WTC11 (cell line): ENCODE measurements around the gene SLC27A2.
"Not testable (repeated sequence)": the region's sequence is repeated elsewhere in the genome, so short reads cannot be mapped to it uniquely, and the experiment has no call there.

Experiments used
- ESRRA ChIP-seq: sonication (generic); formaldehyde crosslinking; IDR thresholded peaks from 2 replicates; pipeline ENCODE4 v1.8.1; 2022; ENCODE audit warnings: mild to moderate bottlenecking, missing genetic modification reagents, borderline replicate concordance
- NR2C2 ChIP-seq: sonication (generic); formaldehyde crosslinking; IDR thresholded peaks from 2 replicates; pipeline ENCODE4 v1.8.0; 2022; ENCODE audit warnings: mild to moderate bottlenecking, missing genetic modification reagents
- TEAD1 ChIP-seq: sonication (generic); formaldehyde crosslinking; IDR thresholded peaks from 2 replicates; pipeline ENCODE4 v1.8.0; 2022; ENCODE audit warnings: mild to moderate bottlenecking, missing genetic modification reagents
- TF ChIP-seq, protein P1 (sequence below): sonication (generic); formaldehyde crosslinking; IDR thresholded peaks from 2 replicates; pipeline ENCODE4 v1.8.0; 2023; ENCODE audit warnings: missing genetic modification reagents, mild to moderate bottlenecking, borderline replicate concordance
- TF ChIP-seq, protein P2 (sequence below): fragments of 200-600 bp; IDR thresholded peaks from 2 replicates; pipeline ENCODE4 v1.8.0; 2022; ENCODE audit warnings: antibody characterized with exemption

DNA sequence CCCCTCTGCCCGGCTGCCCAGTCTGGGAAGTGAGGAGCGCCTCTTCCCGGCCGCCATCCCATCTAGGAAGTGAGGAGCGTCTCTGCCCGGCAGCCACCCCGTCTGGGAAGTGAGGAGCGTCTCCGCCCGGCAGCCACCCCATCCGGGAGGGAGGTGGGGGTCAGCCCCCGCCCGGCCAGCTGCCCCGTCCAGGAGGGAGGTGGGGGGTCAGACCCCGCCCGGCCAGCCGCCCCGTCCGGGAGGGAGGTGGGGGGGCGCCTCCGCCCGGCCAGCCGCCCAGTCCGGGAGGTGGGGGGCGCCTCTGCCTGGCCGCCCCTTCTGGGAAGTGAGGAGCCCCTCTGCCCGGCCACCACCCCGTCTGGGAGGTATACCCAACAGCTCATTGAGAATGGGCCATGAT lies 23.8 kb upstream of the SLC27A2 start:
- TF ChIP-seq, protein P1, sequence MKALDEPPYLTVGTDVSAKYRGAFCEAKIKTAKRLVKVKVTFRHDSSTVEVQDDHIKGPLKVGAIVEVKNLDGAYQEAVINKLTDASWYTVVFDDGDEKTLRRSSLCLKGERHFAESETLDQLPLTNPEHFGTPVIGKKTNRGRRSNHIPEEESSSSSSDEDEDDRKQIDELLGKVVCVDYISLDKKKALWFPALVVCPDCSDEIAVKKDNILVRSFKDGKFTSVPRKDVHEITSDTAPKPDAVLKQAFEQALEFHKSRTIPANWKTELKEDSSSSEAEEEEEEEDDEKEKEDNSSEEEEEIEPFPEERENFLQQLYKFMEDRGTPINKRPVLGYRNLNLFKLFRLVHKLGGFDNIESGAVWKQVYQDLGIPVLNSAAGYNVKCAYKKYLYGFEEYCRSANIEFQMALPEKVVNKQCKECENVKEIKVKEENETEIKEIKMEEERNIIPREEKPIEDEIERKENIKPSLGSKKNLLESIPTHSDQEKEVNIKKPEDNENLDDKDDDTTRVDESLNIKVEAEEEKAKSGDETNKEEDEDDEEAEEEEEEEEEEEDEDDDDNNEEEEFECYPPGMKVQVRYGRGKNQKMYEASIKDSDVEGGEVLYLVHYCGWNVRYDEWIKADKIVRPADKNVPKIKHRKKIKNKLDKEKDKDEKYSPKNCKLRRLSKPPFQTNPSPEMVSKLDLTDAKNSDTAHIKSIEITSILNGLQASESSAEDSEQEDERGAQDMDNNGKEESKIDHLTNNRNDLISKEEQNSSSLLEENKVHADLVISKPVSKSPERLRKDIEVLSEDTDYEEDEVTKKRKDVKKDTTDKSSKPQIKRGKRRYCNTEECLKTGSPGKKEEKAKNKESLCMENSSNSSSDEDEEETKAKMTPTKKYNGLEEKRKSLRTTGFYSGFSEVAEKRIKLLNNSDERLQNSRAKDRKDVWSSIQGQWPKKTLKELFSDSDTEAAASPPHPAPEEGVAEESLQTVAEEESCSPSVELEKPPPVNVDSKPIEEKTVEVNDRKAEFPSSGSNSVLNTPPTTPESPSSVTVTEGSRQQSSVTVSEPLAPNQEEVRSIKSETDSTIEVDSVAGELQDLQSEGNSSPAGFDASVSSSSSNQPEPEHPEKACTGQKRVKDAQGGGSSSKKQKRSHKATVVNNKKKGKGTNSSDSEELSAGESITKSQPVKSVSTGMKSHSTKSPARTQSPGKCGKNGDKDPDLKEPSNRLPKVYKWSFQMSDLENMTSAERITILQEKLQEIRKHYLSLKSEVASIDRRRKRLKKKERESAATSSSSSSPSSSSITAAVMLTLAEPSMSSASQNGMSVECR (CRISPR knock-in tag) = not testable (repeated sequence)
- TF ChIP-seq TEAD1; NR2C2; ESRRA (CRISPR knock-in tag): not testable (repeated sequence)
- TF ChIP-seq, protein P2, sequence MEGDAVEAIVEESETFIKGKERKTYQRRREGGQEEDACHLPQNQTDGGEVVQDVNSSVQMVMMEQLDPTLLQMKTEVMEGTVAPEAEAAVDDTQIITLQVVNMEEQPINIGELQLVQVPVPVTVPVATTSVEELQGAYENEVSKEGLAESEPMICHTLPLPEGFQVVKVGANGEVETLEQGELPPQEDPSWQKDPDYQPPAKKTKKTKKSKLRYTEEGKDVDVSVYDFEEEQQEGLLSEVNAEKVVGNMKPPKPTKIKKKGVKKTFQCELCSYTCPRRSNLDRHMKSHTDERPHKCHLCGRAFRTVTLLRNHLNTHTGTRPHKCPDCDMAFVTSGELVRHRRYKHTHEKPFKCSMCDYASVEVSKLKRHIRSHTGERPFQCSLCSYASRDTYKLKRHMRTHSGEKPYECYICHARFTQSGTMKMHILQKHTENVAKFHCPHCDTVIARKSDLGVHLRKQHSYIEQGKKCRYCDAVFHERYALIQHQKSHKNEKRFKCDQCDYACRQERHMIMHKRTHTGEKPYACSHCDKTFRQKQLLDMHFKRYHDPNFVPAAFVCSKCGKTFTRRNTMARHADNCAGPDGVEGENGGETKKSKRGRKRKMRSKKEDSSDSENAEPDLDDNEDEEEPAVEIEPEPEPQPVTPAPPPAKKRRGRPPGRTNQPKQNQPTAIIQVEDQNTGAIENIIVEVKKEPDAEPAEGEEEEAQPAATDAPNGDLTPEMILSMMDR = not testable (repeated sequence)
